Hepatocyte (in vitro differentiated cells): ENCODE measurements around the gene ARHGAP22.

Experiments
- EZH2 ChIP-seq: fragments of 200-600 bp; sonication (generic); IDR thresholded peaks from 2 replicates; pipeline ENCODE4 v1.6.1; 2016; ENCODE audit warnings: antibody characterized with exemption, mild to moderate bottlenecking, borderline replicate concordance
- TF ChIP-seq, protein P1 (sequence below): fragments of 200-600 bp; sonication (generic); IDR thresholded peaks from 2 replicates; pipeline ENCODE4 v1.5.1; 2016; ENCODE audit warnings: antibody characterized with exemption, mild to moderate bottlenecking; ENCODE audit not compliant: poor library complexity

DNA sequence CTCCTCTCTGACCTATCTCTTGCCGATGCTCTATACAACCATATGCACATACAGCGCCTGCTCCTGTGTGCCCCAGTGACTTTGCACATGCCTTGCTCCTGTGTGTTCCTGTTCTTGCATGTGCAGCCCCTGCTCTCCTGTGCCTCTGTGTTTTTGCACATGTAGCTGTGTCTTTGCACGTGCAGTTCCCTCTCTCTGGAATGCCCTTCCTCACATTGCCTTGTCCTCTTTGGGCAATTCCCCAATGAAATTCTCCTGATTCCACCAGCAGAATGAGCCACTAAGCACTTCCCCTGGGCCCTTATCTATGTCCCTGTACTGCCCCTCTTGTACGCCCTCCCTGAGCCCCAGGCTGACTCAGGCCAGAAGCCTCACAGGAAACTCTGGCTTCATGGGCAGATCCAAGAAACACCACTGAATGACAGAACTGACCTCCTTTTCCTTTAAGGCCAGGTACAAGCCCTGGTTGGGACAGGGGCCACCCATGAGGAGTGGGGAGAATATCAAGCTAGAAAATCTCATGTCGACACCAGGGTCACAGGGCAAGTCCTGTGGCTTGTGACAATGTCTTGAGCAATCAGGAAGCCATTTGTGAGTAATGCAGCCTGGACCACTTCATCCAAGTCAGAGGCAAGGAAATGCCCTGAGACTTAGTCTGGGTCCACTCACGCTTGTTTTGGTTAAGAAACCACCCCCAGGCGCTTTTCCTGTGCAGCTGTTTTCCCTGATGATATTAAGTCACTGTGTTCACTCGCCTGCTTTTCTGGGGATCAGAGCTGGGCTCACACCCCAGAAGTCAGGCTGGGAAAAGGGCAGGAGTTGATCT, 1.9 kb upstream of the ARHGAP22 start:
- TF ChIP-seq, protein P1, sequence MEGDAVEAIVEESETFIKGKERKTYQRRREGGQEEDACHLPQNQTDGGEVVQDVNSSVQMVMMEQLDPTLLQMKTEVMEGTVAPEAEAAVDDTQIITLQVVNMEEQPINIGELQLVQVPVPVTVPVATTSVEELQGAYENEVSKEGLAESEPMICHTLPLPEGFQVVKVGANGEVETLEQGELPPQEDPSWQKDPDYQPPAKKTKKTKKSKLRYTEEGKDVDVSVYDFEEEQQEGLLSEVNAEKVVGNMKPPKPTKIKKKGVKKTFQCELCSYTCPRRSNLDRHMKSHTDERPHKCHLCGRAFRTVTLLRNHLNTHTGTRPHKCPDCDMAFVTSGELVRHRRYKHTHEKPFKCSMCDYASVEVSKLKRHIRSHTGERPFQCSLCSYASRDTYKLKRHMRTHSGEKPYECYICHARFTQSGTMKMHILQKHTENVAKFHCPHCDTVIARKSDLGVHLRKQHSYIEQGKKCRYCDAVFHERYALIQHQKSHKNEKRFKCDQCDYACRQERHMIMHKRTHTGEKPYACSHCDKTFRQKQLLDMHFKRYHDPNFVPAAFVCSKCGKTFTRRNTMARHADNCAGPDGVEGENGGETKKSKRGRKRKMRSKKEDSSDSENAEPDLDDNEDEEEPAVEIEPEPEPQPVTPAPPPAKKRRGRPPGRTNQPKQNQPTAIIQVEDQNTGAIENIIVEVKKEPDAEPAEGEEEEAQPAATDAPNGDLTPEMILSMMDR: no peak
- TF ChIP-seq EZH2: no peak
